WTC11 (cell line): ENCODE measurements around the gene SH3D19.

Experiments
- CTCF ChIP-seq: fragments of 200-600 bp; IDR thresholded peaks from 2 replicates; pipeline ENCODE4 v1.8.0; 2022; ENCODE audit warnings: antibody characterized with exemption
- E2F1 ChIP-seq: sonication (generic); formaldehyde crosslinking; IDR thresholded peaks from 2 replicates; pipeline ENCODE4 v1.8.0; 2022; ENCODE audit warnings: mild to moderate bottlenecking, missing genetic modification reagents
- EMX1 ChIP-seq: fragments of 250-450 bp; sonication (Bioruptor Pico); IDR thresholded peaks from 2 replicates; pipeline ENCODE4 v1.8.0; 2021; ENCODE audit warnings: mild to moderate bottlenecking
- MAX ChIP-seq: sonication (generic); formaldehyde crosslinking; IDR thresholded peaks from 2 replicates; pipeline ENCODE4 v1.8.0; 2022; ENCODE audit warnings: mild to moderate bottlenecking, missing genetic modification reagents
- TCF7 ChIP-seq: sonication (generic); formaldehyde crosslinking; IDR thresholded peaks from 2 replicates; pipeline ENCODE4 v1.8.0; 2022; ENCODE audit warnings: mild to moderate bottlenecking, low read depth, missing genetic modification reagents, moderate library complexity
- TF ChIP-seq, protein P1 (sequence below): sonication (generic); formaldehyde crosslinking; IDR thresholded peaks from 2 replicates; pipeline ENCODE4 v1.8.0; 2023; ENCODE audit warnings: mild to moderate bottlenecking, missing genetic modification reagents
- TF ChIP-seq, protein P2 (sequence below): sonication (generic); formaldehyde crosslinking; IDR thresholded peaks from 2 replicates; pipeline ENCODE4 v1.8.1; 2022; ENCODE audit warnings: low read depth, mild to moderate bottlenecking, moderate library complexity, missing genetic modification reagents, borderline replicate concordance

- TF ChIP-seq CTCF, result no peak
- TF ChIP-seq MAX (CRISPR knock-in tag), result no peak
- no peak for TF ChIP-seq E2F1 (CRISPR knock-in tag)
- TF ChIP-seq, protein P1, sequence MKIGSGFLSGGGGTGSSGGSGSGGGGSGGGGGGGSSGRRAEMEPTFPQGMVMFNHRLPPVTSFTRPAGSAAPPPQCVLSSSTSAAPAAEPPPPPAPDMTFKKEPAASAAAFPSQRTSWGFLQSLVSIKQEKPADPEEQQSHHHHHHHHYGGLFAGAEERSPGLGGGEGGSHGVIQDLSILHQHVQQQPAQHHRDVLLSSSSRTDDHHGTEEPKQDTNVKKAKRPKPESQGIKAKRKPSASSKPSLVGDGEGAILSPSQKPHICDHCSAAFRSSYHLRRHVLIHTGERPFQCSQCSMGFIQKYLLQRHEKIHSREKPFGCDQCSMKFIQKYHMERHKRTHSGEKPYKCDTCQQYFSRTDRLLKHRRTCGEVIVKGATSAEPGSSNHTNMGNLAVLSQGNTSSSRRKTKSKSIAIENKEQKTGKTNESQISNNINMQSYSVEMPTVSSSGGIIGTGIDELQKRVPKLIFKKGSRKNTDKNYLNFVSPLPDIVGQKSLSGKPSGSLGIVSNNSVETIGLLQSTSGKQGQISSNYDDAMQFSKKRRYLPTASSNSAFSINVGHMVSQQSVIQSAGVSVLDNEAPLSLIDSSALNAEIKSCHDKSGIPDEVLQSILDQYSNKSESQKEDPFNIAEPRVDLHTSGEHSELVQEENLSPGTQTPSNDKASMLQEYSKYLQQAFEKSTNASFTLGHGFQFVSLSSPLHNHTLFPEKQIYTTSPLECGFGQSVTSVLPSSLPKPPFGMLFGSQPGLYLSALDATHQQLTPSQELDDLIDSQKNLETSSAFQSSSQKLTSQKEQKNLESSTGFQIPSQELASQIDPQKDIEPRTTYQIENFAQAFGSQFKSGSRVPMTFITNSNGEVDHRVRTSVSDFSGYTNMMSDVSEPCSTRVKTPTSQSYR, result no peak
- TF ChIP-seq EMX1 (CRISPR knock-in tag), result no peak
- TF ChIP-seq TCF7, result no peak
- TF ChIP-seq, protein P2, sequence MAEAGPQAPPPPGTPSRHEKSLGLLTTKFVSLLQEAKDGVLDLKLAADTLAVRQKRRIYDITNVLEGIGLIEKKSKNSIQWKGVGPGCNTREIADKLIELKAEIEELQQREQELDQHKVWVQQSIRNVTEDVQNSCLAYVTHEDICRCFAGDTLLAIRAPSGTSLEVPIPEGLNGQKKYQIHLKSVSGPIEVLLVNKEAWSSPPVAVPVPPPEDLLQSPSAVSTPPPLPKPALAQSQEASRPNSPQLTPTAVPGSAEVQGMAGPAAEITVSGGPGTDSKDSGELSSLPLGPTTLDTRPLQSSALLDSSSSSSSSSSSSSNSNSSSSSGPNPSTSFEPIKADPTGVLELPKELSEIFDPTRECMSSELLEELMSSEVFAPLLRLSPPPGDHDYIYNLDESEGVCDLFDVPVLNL (CRISPR knock-in tag), result no peak
These were observed 180.9 kb downstream of the SH3D19 start for GRCh38 chr4:151144329-151145072.
